ENCODE results near the gene RRP1.

DNA sequence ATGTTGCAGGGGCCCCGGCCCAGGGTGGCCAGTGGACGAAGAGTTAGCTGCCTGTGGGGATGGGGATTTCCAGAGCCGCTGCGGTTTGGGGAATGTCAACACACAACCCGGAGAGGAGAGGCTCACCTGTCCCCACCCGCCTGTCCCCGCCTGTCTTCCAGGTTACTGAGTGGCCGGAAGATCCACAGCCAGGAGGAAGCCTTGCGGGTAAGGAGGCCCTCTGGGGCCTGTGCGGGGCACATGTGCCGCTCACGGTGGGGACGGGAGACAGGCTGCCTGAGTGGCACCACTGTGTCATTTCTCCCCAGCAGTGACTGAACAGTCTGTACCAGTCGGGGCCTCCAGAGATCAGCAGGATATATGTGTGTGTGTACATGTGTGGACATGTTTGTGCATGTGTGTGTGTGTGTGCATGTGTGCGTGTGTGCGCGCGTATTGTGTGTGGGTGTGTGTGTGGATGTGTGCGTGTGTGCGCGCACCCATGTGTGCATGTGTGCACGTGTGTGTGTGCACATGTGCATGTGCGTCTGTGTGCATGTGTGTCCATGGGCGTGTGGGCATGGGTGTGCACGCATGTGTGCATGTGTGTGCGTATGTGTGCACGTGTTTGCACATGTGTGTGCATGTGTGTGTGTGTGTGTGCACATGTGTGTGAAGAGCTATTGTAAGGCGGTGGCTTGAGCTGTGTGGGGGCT, 38.9 kb upstream of the RRP1 start:
- TF ChIP-seq, protein P1, sequence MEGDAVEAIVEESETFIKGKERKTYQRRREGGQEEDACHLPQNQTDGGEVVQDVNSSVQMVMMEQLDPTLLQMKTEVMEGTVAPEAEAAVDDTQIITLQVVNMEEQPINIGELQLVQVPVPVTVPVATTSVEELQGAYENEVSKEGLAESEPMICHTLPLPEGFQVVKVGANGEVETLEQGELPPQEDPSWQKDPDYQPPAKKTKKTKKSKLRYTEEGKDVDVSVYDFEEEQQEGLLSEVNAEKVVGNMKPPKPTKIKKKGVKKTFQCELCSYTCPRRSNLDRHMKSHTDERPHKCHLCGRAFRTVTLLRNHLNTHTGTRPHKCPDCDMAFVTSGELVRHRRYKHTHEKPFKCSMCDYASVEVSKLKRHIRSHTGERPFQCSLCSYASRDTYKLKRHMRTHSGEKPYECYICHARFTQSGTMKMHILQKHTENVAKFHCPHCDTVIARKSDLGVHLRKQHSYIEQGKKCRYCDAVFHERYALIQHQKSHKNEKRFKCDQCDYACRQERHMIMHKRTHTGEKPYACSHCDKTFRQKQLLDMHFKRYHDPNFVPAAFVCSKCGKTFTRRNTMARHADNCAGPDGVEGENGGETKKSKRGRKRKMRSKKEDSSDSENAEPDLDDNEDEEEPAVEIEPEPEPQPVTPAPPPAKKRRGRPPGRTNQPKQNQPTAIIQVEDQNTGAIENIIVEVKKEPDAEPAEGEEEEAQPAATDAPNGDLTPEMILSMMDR (IDR thresholded peaks at IDR 0.05): no peak
- TF ChIP-seq POLR2A (IDR thresholded peaks at IDR 0.05) (no peak), EP300 (IDR thresholded peaks at IDR 0.05) (no peak)
